AG09319 (cell line): ENCODE data around the gene PGF.
A peak's percentile ranks its signal among the peaks of the same experiment; 100 is the strongest.

Source experiments
- DNase-seq: peaks from one replicate; pipeline ENCODE4 v3.0.0-alpha.2; 2010; ENCODE audit warnings: low read depth; ENCODE audit errors: extremely low read depth
- CTCF ChIP-seq: IDR thresholded peaks from 2 replicates; pipeline ENCODE4 v1.5.1; 2011; ENCODE audit warnings: low read depth, mild to moderate bottlenecking, inconsistent platforms, low read length, moderate library complexity

The PGF gene

GRCh38 chr14:74981833-74982232 lies 26.4 kb upstream of the PGF start:
- no peak for TF ChIP-seq CTCF
- DNase-seq = no peak

- DNase-seq = no peak
- TF ChIP-seq CTCF = no peak
These were observed 26.0 kb upstream of the PGF start for GRCh38 chr14:74981462-74981782.

GRCh38 chr14:74980731-74981461 lies 25.5 kb upstream of the PGF start:
- no peak for TF ChIP-seq CTCF
- DNase-seq = no peak

- no peak for DNase-seq
These were observed 25.0 kb upstream of the PGF start for GRCh38 chr14:74980398-74980730.

GRCh38 chr14:74979442-74980397 lies 24.3 kb upstream of the PGF start:
- TF ChIP-seq CTCF = peak; percentile 49
- DNase-seq = peak; percentile 81

More at GRCh38 chr14:74980398-74980730, 25.0 kb upstream of the PGF start:
- TF ChIP-seq CTCF = no peak

- TF ChIP-seq CTCF = no peak
- DNase-seq = no peak
These were observed 23.6 kb upstream of the PGF start for GRCh38 chr14:74979029-74979428.

- no peak for TF ChIP-seq CTCF
- DNase-seq = no peak
These were observed 23.1 kb upstream of the PGF start for GRCh38 chr14:74978416-74978947.
